ENCODE measurements around the gene BTRC.

- TF ChIP-seq, protein P1, sequence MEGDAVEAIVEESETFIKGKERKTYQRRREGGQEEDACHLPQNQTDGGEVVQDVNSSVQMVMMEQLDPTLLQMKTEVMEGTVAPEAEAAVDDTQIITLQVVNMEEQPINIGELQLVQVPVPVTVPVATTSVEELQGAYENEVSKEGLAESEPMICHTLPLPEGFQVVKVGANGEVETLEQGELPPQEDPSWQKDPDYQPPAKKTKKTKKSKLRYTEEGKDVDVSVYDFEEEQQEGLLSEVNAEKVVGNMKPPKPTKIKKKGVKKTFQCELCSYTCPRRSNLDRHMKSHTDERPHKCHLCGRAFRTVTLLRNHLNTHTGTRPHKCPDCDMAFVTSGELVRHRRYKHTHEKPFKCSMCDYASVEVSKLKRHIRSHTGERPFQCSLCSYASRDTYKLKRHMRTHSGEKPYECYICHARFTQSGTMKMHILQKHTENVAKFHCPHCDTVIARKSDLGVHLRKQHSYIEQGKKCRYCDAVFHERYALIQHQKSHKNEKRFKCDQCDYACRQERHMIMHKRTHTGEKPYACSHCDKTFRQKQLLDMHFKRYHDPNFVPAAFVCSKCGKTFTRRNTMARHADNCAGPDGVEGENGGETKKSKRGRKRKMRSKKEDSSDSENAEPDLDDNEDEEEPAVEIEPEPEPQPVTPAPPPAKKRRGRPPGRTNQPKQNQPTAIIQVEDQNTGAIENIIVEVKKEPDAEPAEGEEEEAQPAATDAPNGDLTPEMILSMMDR (IDR thresholded peaks at IDR 0.05): no peak
- TF ChIP-seq POLR2A (IDR thresholded peaks at IDR 0.05): no peak
Observed at GRCh38 chr10:101595591-101596433, 241.8 kb downstream of the BTRC start.

Data from Peyer's patch (tissue), 4 donors.